ENCODE results near the gene THBD. TPM values are rescaled to one million over a fixed set of nuclear protein-coding genes. Genes with fewer than 3 reads are reported as not detected.

The THBD gene
- total and polyA plus RNA-seq, 9 of the 15 experiments (the other 6 are each of a cell fraction or from before 2014, with no cell fraction given) = 0.07 to 0.49 (median 0.33) TPM

DNA sequence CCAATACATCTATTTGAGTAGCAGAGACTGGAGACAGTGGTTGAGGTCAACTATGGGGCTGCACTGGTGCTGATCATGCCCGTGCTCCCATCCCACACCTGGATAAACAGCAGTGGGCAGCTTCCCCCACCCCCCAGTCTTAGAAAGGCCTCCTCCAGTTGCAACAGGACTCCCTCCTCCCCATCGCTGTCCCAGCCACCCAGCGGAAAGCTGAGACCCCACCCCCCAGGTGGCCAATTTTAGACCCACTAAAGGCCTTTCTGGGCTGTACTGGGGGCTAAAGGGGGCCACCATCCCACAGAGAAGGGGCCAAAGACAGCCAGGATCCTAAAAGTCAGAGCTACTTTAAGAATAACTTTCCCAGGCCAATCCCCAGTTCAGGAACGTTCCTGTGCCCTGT lies 15.6 kb downstream of the THBD start:
- WGBS (ENCODE audit: insufficient coverage, low coverage, missing lambda C conversion rate) = 0% methylated on average over 2 of the region's 4 CpGs
- POLR2A ChIA-PET = interaction anchor here (0.7 kb wide), 1 partner anchor 14 kb away, joined by 4 read pairs; no protein-coding TSS in a partner anchor
- TF ChIP-seq SIRT6 (IDR thresholded peaks at IDR 0.05; ENCODE audit: low read depth, low read length) (no peak), TARDBP (IDR thresholded peaks at IDR 0.05) (no peak), PPARD (CRISPR knock-in tag; IDR thresholded peaks at IDR 0.05) (no peak), MAZ (CRISPR knock-in tag; conservative IDR thresholded peaks at IDR 0.05 in 1 of 2, IDR thresholded peaks at IDR 0.05 in 1 of 2) (no peak), KDM1A (IDR thresholded peaks at IDR 0.05) (no peak), FOXA1 (IDR thresholded peaks at IDR 0.05; ENCODE audit: borderline replicate concordance) (no peak), TOE1 (IDR thresholded peaks at IDR 0.05; ENCODE audit: borderline replicate concordance) (no peak), TOE1 (CRISPR knock-in tag; IDR thresholded peaks at IDR 0.05; ENCODE audit: borderline replicate concordance, low read depth) (no peak), NCOA6 (IDR thresholded peaks at IDR 0.05) (no peak), CBX3 (IDR thresholded peaks at IDR 0.05; ENCODE audit: borderline replicate concordance in 1 of 2, low read length in 2 of 2) (no peak), TAF1 (IDR thresholded peaks at IDR 0.05; ENCODE audit: control insufficient read depth, extremely low read depth, insufficient read depth, low read length, severe bottlenecking) (no peak), GABPA (tag; conservative IDR thresholded peaks at IDR 0.05; ENCODE audit: low read depth) (no peak), RCOR1 (IDR thresholded peaks at IDR 0.05; ENCODE audit: borderline replicate concordance in 1 of 2, low read depth in 2 of 2, low read length in 2 of 2) (no peak), ZEB2 (IDR thresholded peaks at IDR 0.05) (no peak)
- TF ChIP-seq, protein P1, sequence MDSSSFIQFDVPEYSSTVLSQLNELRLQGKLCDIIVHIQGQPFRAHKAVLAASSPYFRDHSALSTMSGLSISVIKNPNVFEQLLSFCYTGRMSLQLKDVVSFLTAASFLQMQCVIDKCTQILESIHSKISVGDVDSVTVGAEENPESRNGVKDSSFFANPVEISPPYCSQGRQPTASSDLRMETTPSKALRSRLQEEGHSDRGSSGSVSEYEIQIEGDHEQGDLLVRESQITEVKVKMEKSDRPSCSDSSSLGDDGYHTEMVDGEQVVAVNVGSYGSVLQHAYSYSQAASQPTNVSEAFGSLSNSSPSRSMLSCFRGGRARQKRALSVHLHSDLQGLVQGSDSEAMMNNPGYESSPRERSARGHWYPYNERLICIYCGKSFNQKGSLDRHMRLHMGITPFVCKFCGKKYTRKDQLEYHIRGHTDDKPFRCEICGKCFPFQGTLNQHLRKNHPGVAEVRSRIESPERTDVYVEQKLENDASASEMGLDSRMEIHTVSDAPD (CRISPR knock-in tag; IDR thresholded peaks at IDR 0.05) = no peak
- TF ChIP-seq, protein P2, sequence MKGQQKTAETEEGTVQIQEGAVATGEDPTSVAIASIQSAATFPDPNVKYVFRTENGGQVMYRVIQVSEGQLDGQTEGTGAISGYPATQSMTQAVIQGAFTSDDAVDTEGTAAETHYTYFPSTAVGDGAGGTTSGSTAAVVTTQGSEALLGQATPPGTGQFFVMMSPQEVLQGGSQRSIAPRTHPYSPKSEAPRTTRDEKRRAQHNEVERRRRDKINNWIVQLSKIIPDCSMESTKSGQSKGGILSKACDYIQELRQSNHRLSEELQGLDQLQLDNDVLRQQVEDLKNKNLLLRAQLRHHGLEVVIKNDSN (CRISPR knock-in tag; IDR thresholded peaks at IDR 0.05) = no peak
- TF ChIP-seq, protein P3, sequence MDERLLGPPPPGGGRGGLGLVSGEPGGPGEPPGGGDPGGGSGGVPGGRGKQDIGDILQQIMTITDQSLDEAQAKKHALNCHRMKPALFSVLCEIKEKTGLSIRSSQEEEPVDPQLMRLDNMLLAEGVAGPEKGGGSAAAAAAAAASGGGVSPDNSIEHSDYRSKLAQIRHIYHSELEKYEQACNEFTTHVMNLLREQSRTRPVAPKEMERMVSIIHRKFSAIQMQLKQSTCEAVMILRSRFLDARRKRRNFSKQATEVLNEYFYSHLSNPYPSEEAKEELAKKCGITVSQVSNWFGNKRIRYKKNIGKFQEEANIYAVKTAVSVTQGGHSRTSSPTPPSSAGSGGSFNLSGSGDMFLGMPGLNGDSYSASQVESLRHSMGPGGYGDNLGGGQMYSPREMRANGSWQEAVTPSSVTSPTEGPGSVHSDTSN (CRISPR knock-in tag; IDR thresholded peaks at IDR 0.05; ENCODE audit: low read depth) = no peak
- TF ChIP-seq, protein P3 (tag; conservative IDR thresholded peaks at IDR 0.05; ENCODE audit: low read depth) = no peak

More for the DNA sequence above, 15.6 kb downstream of the THBD start:
- Histone ChIP-seq H3K27ac (ENCODE audit: extremely low read depth, low read depth, low read length) (no peak overlapping the region), H2AFZ (ENCODE audit: low read depth, low read length) (no peak overlapping the region), H3K36me3 (ENCODE audit: control insufficient read depth, insufficient read depth, low read length) (no peaks in the 10 kb centered on the region), H3K4me3 (no peak overlapping the region), H4K20me1 (replicated peaks; ENCODE audit: control insufficient read depth, insufficient read depth, low read length) (no peaks in the 10 kb centered on the region), H3K9me3 (replicated peaks; ENCODE audit: control insufficient read depth, insufficient read depth, low read depth, low read length) (no peaks in the 10 kb centered on the region), H3K27me3 (ENCODE audit: control insufficient read depth in 2 of 2, insufficient read depth in 2 of 2, low read length in 2 of 2) (peaks cover 0 to 35% of the 10 kb centered on the region in 2 experiments; a peak in 3 of 5 replicates), H3K9ac (ENCODE audit: insufficient read depth in 1 of 2, low read depth in 2 of 2, low read length in 2 of 2) (no peak overlapping the region), H3K4me2 (ENCODE audit: insufficient read depth, low read length) (no peak overlapping the region), H3K9me1 (ENCODE audit: control insufficient read depth, insufficient read depth, low read length) (no peaks in the 10 kb centered on the region), H3K4me1 (replicated peaks in 1 of 2; ENCODE audit: control insufficient read depth in 2 of 2, insufficient read depth in 2 of 2, low read length in 2 of 2) (no peaks in the 10 kb centered on the region; a peak in 2 of 5 replicates), H3K79me2 (ENCODE audit: control insufficient read depth, insufficient read depth, low read length) (no peaks in the 10 kb centered on the region)
- FAIRE-seq (no peak), ATAC-seq (no peak), DNase-seq (ENCODE audit: extremely low read depth in 1 of 4, low spot score in 3 of 4) (no peak)
- intact Hi-C loops (cut with micrococcal nuclease) = no loop called here
- no TSS peak for BruUV-seq (replicated peaks)
- in situ Hi-C loops (cut with MboI) = no loop called here
- CTCF ChIA-PET (ENCODE audit: low intra/inter-chr PET ratio) = no interaction called here
